OCI-LY1 (cell line): ENCODE data around the gene TLR3.

Experiments used
- CTCF ChIP-seq: fragments of 200-600 bp; sonication (generic), shearing (Covaris generic); IDR thresholded peaks from 2 replicates; pipeline ENCODE4 v1.5.1; 2017; ENCODE audit warnings: mild to moderate bottlenecking, antibody characterized with exemption, low read length, moderate library complexity, mixed read lengths
- EZH2 ChIP-seq: fragments of 200-600 bp; sonication (generic), shearing (Covaris generic); IDR thresholded peaks from 2 replicates; pipeline ENCODE4 v1.8.0; 2017; ENCODE audit warnings: borderline replicate concordance, mixed run types, mild to moderate bottlenecking, antibody characterized with exemption, low read length, moderate library complexity, mixed read lengths

- TF ChIP-seq CTCF (no peak), EZH2 (no peak)
Measured at GRCh38 chr4:186095406-186095805, 26.4 kb downstream of the TLR3 start.
